NB4 (cell line): Measurements from ENCODE around the gene ZBTB9.
A peak's percentile ranks its signal among the peaks of the same experiment; 100 is the strongest.

ENCODE experiments used
- DNase-seq: peaks from one replicate; pipeline ENCODE4 v3.0.0; 2010; ENCODE audit warnings: low read depth
- H3K4me3 ChIP-seq: one replicate; pipeline ENCODE4 v1.5.1; 2011; ENCODE audit warnings: mild to moderate bottlenecking, low read depth, low read length, moderate library complexity
- CTCF ChIP-seq: IDR thresholded peaks from one replicate; pipeline ENCODE4 v1.5.1; 2012; ENCODE audit warnings: low read depth, low read length
- MAX ChIP-seq: IDR thresholded peaks from 2 replicates; pipeline ENCODE4 v1.6.1; 2011; ENCODE audit warnings: low read depth, low read length
- MYC ChIP-seq: IDR thresholded peaks from 2 replicates; pipeline ENCODE4 v1.6.1; 2011; ENCODE audit warnings: low read depth, low read length
- POLR2A ChIP-seq: IDR thresholded peaks from 2 replicates; pipeline ENCODE4 v1.6.1; 2011; ENCODE audit warnings: mild to moderate bottlenecking; ENCODE audit not compliant: insufficient read length; ENCODE audit errors: extremely low read depth

The ZBTB9 gene

GRCh38 chr6:33454009-33454946, at the start of gene ZBTB9:
Gene ZBTB9 (plus strand): TSS chr6:33454576. CDS start chr6:33455101, 525 bp downstream.
- TF ChIP-seq MYC, result peak; percentile 63; the same call in 1 of the 2 replicates
- TF ChIP-seq CTCF, result no peak
- TF ChIP-seq POLR2A, result peak; percentile 86
- TF ChIP-seq MAX, result peak; percentile 89

GRCh38 chr6:33404884-33405283, 49.5 kb upstream of the ZBTB9 start:
- no peak overlapping the region for H3K4me3 ChIP-seq
- DNase-seq, result no peak
- TF ChIP-seq CTCF (no peak), POLR2A (no peak), MAX (no peak), MYC (no peak)

More at GRCh38 chr6:33454009-33454946, at the start of gene ZBTB9:
- peak within 1 kb of the TSS; percentile 91 for H3K4me3 ChIP-seq
- peak; percentile 98 for DNase-seq

- no peak for DNase-seq
- H3K4me3 ChIP-seq, result no peak overlapping the region
- TF ChIP-seq MYC, result no peak
- TF ChIP-seq CTCF, result no peak
- no peak for TF ChIP-seq POLR2A
- no peak for TF ChIP-seq MAX
These were observed 48.9 kb upstream of the ZBTB9 start for GRCh38 chr6:33405386-33405940.

GRCh38 chr6:33406126-33406525, 48.2 kb upstream of the ZBTB9 start:
- DNase-seq, result no peak
- no peak for TF ChIP-seq CTCF

GRCh38 chr6:33407132-33407718, 47.2 kb upstream of the ZBTB9 start:
- no peak overlapping the region for H3K4me3 ChIP-seq
- TF ChIP-seq MYC (no peak), POLR2A (no peak), CTCF (no peak), MAX (no peak)
- peak; percentile 52 for DNase-seq

More at GRCh38 chr6:33406126-33406525, 48.2 kb upstream of the ZBTB9 start:
- H3K4me3 ChIP-seq, result no peak overlapping the region
